Activated CD4-positive, alpha-beta T cell treated with anti-CD3 and anti-CD28 coated beads, Interleukin-10, Interleukin-2, amounts not matched to agents 100 ng/mL and 50 ng/mL, durations not matched to agents 16 hours and 8 hours (primary cell): ENCODE results near the gene NNT.
"Not testable (repeated sequence)": the region's sequence is repeated elsewhere in the genome, so short reads cannot be mapped to it uniquely, and the experiment has no call there.

Experiments used
- DNase-seq: peaks from one replicate; pipeline ENCODE4 v3.0.0-alpha.2; 2020

The NNT gene

DNA sequence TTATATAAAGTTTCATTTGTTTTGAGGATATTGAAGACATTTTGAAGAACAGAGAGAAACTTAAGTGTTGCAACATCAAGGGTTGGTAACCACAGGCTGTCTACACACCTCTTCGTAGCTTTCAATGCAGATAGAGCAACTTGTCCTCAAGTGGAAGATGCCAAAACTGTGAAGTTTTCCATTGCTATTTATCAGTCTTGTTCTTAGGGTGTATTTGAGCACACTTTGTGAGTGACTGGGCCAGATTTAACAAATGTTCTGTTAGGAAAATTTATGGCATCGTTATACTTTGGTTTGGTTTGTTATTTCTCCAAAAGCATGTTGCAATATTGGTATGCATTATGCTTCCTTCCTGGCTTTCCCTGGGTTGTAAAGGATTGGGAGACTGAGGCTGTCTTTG is 31.6 kb downstream of the NNT start:
- no peak for DNase-seq

DNA sequence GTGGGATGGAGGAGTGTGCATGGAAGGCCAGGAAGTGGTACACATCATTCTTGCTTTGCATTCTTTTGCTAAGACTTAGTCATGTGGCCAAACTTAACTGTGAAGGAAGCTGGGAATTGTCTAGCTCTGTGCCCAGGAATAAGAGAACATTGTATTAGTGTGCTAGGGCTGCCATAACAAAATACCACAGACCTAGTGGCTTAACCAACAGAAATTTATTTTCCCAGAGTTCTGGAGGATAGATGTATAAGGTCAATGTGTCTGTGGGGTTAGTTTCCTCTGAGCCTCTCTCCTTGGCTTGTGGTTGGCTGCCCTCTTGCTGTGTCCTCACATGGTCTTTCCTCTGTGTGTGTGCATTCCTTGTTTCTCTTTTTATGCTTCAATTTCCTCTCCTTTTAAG is 32.4 kb downstream of the NNT start:
- no peak for DNase-seq

DNA sequence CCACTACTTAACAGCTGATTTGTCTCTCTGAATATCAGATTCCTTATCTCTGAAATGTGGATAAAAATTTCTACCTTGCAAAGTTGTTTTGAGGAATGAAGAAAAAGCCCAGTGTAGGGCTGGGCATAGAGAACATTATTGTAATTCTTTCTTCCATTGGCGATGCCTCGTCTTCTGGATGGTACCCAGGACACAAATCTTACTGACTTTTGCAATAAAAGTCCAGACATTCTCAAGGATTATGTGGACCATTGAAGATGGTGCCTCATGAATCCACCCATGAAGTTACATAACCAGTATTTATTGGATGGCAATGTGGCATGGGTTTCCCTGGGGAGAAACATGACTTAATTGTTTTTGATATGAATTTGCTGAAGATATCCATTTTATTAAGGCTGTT is 33.1 kb downstream of the NNT start:
- DNase-seq, result no peak

DNA sequence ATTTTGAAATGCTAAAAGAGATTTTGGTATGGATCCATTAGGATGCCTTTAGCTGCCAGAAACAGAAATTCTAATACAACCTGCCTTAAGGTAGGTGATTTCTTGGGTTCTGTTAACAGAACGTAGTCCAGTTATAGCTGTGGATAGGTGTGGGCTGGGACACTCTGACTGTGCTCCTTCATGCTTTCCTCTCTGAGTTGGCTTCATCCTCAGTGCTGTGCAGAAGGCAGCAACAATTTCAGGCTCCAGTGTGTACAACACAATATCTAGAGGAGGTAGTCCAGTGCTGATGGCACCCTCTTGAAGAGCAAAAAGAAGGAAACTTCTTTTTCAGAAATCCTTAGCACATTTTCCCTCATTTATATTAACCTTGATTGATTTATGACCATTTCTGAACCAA is 34.4 kb downstream of the NNT start:
- DNase-seq, result no peak

DNA sequence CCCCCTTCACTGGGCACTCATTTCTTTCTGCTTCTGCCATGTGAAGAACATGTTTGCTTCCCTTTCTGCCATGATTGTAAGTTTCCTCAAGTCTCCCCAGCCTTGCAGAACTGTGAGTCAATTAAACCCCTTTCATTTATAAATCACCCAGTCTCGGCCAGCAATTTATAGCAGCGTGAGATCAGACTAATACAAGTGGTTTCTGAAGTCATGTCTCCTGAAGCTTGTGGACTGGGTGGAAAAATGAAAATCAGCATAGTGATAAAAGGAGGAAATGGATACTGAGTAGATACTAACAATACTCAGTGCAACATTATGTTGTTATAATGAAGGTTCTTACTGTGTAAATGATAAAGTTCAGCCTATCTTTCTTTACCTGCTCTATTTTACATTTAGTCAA is 35.1 kb downstream of the NNT start:
- no peak for DNase-seq

DNA sequence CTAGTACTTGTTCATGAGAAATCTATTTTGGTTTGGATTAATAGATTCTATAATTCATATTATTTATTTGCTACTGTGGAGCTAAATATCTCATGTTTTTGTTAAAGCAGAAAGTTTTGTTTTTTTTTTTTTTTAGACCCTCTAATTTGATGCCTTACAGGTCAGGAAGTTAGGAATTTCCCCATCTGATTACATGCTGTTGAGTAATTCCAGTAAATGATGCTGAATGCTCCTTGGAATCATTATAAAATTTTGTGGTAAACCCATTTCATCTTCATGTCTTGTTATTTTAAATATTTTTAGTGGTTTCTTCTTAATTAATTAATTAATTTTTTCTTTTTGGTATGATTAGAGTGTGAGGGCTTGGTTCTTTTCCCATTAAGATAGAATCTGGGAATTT is 35.6 kb downstream of the NNT start:
- DNase-seq, result no peak

DNA sequence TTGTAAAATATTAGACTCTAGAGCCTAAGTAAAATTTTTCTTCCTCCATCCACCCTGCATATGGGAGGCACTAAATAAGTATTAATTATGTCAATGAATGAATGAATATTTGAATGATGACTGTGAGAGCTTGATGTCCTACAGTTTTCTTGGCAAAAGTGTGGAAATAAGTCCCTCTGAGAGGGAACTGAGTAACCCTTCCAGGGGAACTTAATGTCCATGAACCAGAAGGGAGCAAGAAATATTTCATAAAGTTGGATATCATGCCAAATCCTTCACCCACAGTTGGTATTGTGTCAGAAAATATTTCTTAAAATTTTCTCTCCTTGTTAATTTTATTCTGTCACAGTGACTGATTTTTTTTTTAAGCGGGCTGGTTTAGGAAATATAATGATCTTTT is 36.6 kb downstream of the NNT start:
- DNase-seq, result no peak

DNA sequence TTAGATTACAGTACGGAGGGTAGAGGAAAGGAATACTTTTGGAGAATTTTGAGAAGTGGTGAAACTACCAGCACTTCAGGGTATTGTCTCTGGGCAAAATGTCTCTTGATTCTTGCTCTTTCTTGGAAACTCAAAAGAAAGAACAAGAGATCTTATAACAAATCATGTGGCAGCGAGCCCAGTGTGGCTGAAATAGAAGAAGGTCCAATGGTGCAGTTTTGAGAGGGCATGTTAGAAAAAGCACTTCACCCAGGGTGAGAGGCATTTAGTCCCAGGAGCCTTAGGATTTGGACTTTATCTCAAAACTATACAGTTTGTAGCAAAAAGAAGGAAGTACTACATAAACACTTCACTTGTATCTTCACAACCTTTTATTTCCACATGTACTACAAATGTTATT is 39.4 kb downstream of the NNT start:
- no peak for DNase-seq

DNA sequence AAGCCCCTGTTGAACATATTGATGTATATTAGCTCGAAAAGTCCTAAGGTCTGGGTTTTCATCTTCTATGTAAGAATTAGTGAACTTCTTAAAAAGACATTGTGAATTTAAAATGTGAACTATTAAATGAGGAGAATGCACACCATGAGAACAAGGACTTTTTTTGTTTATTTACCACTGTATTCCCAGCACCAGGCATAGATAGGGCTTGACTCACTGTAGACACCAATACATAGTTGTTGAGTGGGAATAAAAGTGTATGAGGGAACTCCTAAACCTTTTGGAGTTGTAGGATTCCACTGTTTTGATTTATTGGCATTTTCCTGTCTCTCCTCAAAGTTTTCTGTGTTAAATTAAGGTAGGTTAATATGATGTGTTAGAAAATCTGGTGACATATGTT is 40.3 kb downstream of the NNT start:
- no peak for DNase-seq

DNA sequence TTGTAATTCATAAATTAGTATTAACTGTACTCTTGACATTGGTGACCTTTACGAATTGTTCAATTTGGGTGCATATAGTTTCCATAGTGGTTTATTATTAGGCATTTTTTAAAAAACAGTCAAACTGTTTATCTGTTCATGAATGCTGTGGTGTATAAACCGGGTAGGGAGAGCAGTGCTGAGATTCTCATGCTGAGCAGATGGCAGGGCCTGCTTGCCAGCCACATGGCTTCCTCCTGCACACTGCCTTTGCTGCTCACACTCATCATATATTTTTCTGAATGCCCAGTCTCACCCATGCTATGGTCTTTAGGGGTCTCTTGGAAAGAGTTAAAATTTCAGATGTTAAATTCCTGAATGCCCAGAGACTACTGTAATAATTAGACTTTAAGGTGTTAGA is 40.8 kb downstream of the NNT start:
- DNase-seq, result no peak

DNA sequence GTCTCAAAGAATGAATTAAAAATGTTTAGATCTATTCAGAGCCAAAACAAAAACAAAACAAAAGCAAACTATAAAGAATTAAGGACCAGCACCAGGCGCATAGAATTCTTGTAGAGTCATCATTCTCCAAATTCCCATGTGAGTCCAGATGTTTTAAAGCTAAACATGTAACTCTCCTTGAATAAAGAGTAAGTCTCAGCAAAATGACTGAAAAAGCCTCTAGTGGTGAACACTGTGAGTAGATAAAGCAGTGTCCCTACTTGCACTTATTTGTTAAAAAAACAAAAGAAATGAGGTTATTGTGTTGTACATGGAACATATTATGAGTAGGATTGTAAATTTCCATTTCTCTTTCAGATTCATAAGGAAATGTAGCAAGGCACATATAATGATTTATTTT is 44.0 kb downstream of the NNT start:
- no peak for DNase-seq

DNA sequence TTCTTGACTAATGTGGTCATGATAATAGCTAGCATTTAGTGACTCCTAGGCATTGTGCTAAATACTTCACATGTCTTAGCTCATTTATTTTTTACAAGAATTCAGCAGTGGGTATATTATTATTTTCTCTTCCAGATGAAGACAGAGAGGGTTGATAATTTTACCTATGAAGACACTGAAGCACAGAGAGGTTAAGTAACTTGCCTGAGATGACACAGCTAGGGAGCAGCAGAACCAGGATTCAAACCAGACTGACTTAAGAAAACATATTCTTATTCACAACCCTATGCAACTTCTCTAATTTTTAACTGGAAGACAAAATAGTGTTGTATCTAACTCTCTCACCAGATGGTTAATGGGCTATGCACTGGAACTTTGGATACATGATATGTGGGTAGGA is 44.8 kb downstream of the NNT start:
- DNase-seq, result no peak

DNA sequence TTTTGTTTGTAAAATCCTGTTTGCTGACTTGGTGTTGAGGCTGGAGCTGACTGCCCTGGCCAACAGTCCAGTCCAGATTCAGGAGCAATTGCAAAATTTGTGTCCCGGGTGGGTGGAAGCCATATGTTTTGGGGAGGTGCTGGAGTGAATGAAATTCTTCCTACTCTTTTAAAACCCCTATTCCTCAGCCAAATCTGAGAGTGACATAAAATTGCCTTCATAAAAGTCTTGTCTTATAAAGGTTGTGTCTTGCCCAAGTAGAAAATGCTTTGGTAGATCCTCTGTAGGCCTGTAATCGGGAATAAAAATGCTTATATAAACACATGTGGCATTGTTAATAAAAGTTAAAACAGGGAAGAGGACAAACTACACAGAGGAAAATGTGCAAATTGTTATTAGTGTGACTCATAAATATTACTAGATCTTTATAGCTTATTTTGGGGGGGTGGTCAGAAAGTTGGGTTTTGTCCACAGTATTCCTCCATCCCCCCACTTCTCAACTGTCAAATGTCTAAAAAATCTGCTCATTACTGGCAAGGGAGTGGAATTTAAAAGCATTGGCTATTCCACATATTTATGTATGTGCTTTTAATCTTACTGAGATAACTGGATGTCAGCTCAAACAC is 45.6 kb downstream of the NNT start:
- no peak for DNase-seq

DNA sequence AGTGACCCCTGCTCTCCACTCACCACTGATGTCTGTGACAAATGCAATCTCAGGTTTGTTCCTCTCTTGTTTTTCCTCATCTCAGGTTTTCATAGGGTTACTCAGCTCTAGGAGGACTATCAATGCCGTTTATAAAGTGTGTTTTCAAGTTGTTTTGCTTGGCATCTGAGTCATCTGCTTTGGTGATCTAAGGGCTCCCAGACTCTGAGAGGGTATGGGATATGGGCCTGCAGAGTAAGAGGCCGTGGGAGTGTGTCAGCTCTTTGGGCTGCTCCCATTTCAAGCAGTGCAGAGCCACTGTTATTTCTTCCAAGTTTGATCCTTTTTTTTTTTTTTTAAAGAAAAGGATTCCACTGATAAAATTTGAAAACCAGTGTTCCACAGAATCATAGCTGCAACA is 46.3 kb downstream of the NNT start:
- DNase-seq, result no peak

DNA sequence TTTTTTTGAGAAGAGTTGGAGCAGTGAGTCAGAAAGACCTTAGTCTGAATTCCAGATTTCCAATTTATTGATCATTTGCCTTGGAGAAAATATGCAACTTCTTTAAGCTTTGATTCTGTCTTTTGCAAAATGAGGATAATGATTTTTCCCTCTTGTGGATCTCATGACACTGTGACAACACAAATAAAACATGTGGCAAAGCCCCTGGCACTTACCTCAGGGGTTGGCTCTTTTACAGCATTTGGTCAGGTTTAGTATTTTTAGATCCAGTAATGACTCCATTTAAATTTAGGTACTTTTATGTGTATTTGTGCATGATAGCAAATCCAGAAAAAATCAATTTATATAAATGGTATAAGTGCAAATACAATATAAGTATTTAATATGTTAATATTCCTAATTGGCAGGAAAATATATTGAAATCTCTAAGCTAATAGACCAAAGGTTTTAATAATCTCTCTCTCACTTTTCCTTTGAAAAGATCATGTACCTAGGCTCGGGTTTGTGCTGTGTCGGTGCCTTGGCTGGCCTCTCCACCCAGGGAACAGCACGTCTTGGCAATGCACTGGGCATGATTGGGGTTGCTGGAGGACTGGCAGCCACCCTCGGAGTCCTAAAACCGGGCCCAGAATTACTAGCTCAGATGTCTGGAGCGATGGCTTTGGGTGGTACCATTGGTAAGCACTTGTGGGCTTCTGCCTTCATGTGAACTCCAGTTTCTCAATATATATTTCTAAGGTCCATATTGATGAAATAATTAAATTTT is 49.7 kb downstream of the NNT start:
- DNase-seq, result no peak

DNA sequence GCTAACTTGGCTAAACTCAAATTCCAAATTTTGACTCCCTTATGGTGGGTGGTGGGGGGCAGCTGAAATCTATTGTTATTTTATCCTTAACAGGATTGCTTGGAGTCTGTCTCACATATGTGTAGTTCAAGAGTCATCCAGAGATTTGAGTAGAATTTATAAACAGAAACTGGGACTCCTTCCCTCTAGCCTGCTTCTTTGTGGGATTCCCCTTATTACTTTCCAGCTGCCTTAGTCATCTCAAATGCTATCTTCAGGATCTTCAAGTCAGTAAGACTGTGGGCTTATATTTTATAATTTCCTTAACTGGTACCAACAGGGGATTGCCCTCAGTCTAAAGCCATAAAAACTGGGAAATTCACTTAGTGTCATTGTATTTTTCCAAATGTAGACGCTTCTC is 55.5 kb downstream of the NNT start:
- no peak for DNase-seq

DNA sequence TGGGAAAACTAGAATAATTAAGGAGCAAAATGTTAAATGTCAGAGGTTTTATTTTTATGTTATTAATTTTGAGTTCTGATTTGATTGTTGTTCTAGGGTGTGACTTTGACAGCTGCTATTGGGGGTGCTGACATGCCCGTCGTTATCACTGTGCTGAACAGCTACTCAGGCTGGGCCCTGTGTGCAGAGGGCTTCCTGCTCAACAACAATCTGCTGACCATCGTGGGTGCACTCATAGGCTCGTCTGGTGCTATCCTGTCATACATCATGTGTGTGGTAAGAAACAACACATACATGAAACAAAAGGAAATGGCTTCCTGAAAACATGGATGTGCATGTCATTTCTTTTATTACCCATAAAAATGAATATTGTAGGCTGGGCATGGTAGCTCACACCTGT is 56.1 kb downstream of the NNT start:
- DNase-seq, result no peak

DNA sequence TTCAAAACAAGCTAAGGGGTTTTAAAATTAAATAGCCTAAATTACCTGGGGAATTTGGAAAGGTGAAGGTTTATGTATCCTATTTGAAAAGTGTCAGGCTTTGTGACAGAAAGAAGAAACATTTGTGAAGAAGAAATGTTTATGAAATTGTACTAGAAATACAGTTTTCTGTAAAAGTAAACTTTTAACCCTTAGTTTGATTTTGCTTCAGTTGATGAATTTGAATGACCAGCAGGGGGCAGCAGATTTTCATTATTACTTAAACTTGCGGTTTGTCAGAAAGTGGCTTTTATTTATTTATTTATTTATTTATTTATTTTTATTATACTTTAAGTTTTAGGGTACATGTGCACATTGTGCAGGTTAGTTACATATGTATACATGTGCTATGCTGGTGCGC is 58.1 kb downstream of the NNT start:
- peak; percentile 37 for DNase-seq

DNA sequence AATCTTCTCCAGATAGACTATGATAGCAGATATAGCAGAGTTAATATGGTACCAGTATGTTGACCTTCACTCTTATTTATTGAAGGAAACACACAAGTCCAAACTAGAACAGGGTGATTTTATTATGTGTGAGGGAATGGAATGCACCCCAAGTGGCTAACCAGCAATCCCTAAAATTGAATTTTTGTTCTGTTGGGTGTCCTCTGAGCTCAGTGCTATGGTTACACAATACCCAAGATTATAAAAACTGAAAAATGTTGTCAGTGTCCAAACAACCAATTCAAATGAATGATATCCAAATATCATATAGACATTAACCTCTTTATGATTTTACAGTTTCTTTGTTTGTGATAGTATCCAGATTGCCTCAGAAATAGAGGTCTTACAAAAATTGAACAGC is 60.9 kb downstream of the NNT start:
- DNase-seq, result no peak

DNA sequence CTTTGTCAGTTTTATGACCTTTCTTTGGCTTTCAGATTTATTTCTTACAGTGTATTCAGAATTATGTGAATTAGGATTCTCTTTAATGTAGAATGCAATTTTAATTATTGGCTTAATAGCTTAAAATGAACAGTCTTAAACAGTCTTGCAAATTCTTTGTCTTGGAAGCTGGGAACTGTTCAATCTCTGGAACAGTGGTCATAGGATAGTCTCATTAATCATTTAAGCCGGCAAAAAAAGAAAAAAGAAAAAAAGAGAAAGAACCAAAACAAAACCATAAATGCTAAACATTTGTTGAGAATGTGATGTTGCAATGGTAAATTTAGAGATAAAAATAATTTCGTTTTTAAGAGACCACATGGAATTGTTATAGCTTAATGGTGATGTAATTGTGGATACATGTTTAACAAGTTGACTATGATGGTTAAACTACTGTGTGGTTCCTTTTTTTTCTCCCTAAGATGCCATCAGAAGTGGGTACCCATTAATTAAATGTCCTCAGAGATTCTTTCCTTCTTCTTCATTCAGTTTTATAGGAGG is 61.6 kb downstream of the NNT start:
- DNase-seq, result no peak

DNA sequence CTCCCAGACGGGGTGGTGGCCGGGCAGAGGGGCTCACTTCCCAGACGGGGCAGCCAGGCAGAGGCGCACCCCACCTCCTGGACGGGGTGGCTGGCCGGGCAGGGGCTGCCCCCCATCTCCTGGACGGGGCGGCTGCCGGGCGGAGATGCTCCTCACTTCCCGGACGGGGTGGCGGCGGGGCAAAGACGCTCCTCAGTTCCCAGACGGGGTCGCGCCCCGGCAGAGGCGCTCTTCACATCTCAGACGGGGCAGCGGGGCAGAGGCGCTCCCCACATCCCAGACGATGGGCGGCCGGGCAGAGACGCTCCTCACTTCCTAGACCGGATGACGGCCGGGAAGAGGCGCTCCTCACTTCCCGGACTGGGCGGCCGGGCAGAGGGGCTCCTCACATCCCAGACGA is 62.8 kb downstream of the NNT start:
- not testable (repeated sequence) for DNase-seq

DNA sequence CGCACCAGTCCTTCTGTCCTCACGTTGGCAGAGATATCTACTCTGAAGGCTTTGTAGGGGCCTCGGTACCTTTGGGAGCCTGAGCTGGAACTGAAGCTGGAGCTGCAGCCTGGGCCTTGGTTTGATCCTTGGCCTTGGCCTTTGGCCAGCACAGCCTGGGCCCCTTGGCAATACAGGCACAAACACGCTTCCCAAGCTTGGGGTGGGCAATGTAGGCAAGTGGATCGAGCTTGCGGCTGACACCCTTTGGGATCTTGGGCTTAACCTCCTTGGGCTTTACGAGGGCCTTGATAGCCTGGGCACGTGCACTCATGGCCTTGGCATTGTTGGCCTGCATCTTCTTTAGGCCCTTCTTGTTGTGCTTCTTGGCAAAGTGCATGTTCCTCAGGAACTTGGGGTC is 63.7 kb downstream of the NNT start:
- not testable (repeated sequence) for DNase-seq

DNA sequence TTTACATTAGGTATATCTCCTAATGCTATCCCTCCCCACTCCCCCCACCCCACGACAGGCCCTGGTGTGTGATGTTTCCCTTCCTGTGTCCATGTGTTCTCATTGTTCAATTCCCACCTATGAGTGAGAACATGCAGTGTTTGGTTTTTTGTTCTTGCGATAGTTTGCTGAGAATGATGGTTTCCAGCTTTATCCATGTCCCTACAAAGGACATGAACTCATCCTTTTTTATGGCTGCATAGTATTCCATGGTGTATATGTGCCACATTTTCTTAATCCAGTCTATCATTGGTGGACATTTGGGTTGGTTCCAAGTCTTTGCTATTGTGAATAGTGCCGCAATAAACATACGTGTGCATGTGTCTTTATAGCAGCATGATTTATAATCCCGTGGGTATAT is 64.4 kb downstream of the NNT start:
- DNase-seq, result not testable (repeated sequence)

DNA sequence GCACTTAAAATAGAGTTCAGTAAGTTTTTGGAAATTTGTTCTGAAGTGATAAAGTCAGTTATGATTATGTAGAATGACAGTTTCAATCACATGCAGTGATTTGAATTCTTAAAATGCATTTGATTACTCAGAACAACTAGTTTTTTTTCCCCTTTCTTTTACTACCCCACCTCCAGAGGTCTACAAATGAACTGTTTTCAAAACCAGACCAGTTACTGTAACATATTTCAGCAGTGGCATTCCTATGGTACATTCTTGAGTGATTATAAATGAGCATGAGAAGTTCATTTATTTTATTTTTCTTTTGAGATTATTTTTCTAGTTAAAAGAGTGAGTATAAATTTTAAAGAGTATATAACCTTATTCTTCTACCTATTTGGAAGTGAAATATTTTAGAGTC is 71.6 kb downstream of the NNT start:
- DNase-seq, result no peak

DNA sequence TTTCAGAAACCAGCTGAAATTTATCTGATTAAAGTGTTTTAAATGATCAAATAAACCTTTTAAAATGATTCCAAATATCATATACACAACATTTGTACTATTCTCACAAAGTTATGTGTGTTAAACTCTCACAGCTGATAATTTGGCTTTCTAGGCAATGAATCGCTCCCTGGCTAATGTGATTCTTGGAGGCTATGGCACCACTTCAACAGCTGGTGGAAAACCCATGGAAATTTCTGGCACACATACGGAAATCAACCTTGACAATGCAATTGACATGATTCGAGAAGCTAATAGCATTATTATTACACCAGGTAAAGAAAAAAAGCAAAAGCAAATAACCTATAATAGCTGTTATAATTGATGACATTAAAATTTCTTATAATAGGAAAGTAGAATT is 72.4 kb downstream of the NNT start:
- DNase-seq, result no peak
